ENCODE measurements around the gene CPEB3.
"Not testable (repeated sequence)": the region's sequence is repeated elsewhere in the genome, so short reads cannot be mapped to it uniquely, and the experiment has no call there.

- TF ChIP-seq POLR2AphosphoS5 (IDR thresholded peaks at IDR 0.05; ENCODE audit: borderline replicate concordance, low read depth, low read length); EZH2 (IDR thresholded peaks at IDR 0.05): not testable (repeated sequence)
Measured at GRCh38 chr10:92025340-92025739, 265.5 kb downstream of the CPEB3 start.
